ENCODE results near the gene AUTS2.

GRCh38 chr7:70657989-70658632 lies 1059.8 kb downstream of the AUTS2 start:
- TF ChIP-seq CTCF (IDR thresholded peaks at IDR 0.05; ENCODE audit: control extremely low read depth in 1 of 3, insufficient read depth in 1 of 3, low read depth in 1 of 3, low read length in 3 of 3) (no peak), TBP (IDR thresholded peaks at IDR 0.05; ENCODE audit: low read depth, low read length) (no peak), EGR1 (IDR thresholded peaks at IDR 0.05; ENCODE audit: borderline replicate concordance, low read depth, low read length) (no peak)
